K562 (cell line): Measurements from ENCODE around the gene MUC16. TPM values are rescaled to one million over a fixed set of nuclear protein-coding genes. Genes with fewer than 3 reads are reported as not detected.

ENCODE experiments used
- AFF1 ChIP-seq, 2 experiments: fragments of 450-650 bp; IDR thresholded peaks; 2 replicates each; pipeline ENCODE4 v1.6.1; 2018; ENCODE audit warnings: mild to moderate bottlenecking in 2 of 2, low read depth in 1 of 2; ENCODE audit not compliant: partially characterized antibody in 2 of 2
- ATF4 ChIP-seq: fragments of 450-650 bp; formaldehyde crosslinking; IDR thresholded peaks from 2 replicates; pipeline ENCODE4 v1.4.0; 2022; ENCODE audit warnings: mild to moderate bottlenecking, moderate library complexity
- FOXJ2 ChIP-seq: fragments of 200-800 bp; sonication (Bioruptor generic); IDR thresholded peaks from 2 replicates; pipeline ENCODE4 v1.6.1; 2016; ENCODE audit warnings: missing genetic modification characterization, missing compliant biosample characterization
- IRF9 ChIP-seq: fragments of 450-650 bp; IDR thresholded peaks from 2 replicates; pipeline ENCODE4 v1.6.1; 2016; ENCODE audit warnings: missing biosample characterization, missing genetic modification characterization
- ZBTB33 ChIP-seq: sonication (generic); formaldehyde crosslinking; IDR thresholded peaks from 2 replicates; pipeline ENCODE4 v1.8.1; 2023; ENCODE audit warnings: mild to moderate bottlenecking, missing genetic modification reagents
- polyA plus RNA-seq, 8 experiments: library from polyadenylated mRNA; depleted of rRNA in 4 of 8; stranded (reverse) in 5 of 8; unstranded in 3 of 8; fragments of >200 nt; fragmentation: Nextera tagmentation in 2 of 8; fragmentation: Illumina TruSeq in 1 of 8; extraction: Ambion mirVana in 2 of 8; extraction: Trizol in 1 of 8; gene quantifications; 2 replicates each; pipeline versions ENCODE4 v1.2.1 to v1.2.3, GENCODE V29; 2011 to 2014; ENCODE audit warnings: inconsistent platforms in 1 of 8, missing spikeins in 1 of 8
- total RNA-seq, 7 experiments: library from RNA; depleted of rRNA in 6 of 7; stranded (reverse); fragments of >200 nt in 6 of 7; fragmentation: Illumina TruSeq in 2 of 7; extraction: Trizol in 2 of 7; gene quantifications; 2 replicates each; pipeline versions ENCODE4 v1.2.1 to v1.2.3, GENCODE V29; 2011 to 2021; ENCODE audit warnings: low replicate concordance in 1 of 7

The MUC16 gene
- total and polyA plus RNA-seq, 9 of the 15 experiments (the other 6 are each of a cell fraction or from before 2014, with no cell fraction given), result not detected

GRCh38 chr19:8986296-8986695 is 23.9 kb downstream of the MUC16 start (continued):
- TF ChIP-seq AFF1 (IDR thresholded peaks at IDR 0.05; ENCODE audit: low read depth in 1 of 2, partially characterized antibody in 2 of 2), result no peak
- no peak for TF ChIP-seq ATF4
- TF ChIP-seq IRF9 (tag), result no peak
- TF ChIP-seq FOXJ2, result no peak
- no peak for TF ChIP-seq ZBTB33 (CRISPR knock-in tag)
